Neural cell (in vitro differentiated cells): Measurements from ENCODE around the gene RPS15. TPM values are rescaled to one million over a fixed set of nuclear protein-coding genes. Genes with fewer than 3 reads are reported as not detected.

Experiments used
- H2AFZ ChIP-seq: fragments of 200-600, 300-800 bp; sonication (generic), shearing (Covaris generic); 2 replicates; pipeline ENCODE4 v1.6.0; 2014; ENCODE audit warnings: low read depth, mild to moderate bottlenecking, antibody characterized with exemption, low read length, moderate library complexity
- H3F3A ChIP-seq: fragments of 200-600 bp; shearing (Covaris generic); 2 replicates; pipeline ENCODE4 v1.6.1; 2016; ENCODE audit warnings: mild to moderate bottlenecking, moderate library complexity, mixed read lengths, antibody characterized with exemption, low read length; ENCODE audit not compliant: insufficient read depth, poor library complexity, severe bottlenecking
- H3K27ac ChIP-seq: fragments of 200-600, 300-800 bp; sonication (generic), shearing (Covaris generic); 2 replicates; pipeline ENCODE4 v1.5.1; 2014; ENCODE audit warnings: mild to moderate bottlenecking, low read length, moderate library complexity
- H3K27me3 ChIP-seq: fragments of 300-800, 200-600 bp; sonication (generic), shearing (Covaris generic); 2 replicates; pipeline ENCODE4 v1.6.0; 2014; ENCODE audit warnings: mild to moderate bottlenecking, low read depth, low read length, moderate library complexity; ENCODE audit not compliant: insufficient read depth
- H3K36me3 ChIP-seq: fragments of 300-800, 200-600 bp; sonication (generic), shearing (Covaris generic); 2 replicates; pipeline ENCODE4 v1.5.1; 2014; ENCODE audit warnings: mild to moderate bottlenecking, antibody characterized with exemption, low read length, moderate library complexity; ENCODE audit not compliant: insufficient read depth
- H3K4me2 ChIP-seq: fragments of 300-800, 200-600 bp; sonication (generic), shearing (Covaris generic); 2 replicates; pipeline ENCODE4 v1.6.0; 2014; ENCODE audit warnings: mild to moderate bottlenecking, low read length
- H3K4me3 ChIP-seq: fragments of 300-800, 200-600 bp; sonication (generic), shearing (Covaris generic); 2 replicates; pipeline ENCODE4 v1.5.1; 2014; ENCODE audit warnings: mild to moderate bottlenecking, low read length, moderate library complexity
- H3K79me2 ChIP-seq: fragments of 200-600 bp; shearing (Covaris generic); replicated peaks from 2 replicates; pipeline ENCODE4 v1.6.0; 2014; ENCODE audit warnings: mild to moderate bottlenecking, low read length, moderate library complexity; ENCODE audit not compliant: insufficient read depth
- H3K9ac ChIP-seq: fragments of 300-800, 200-600 bp; sonication (generic), shearing (Covaris generic); 2 replicates; pipeline ENCODE4 v1.6.1; 2016; ENCODE audit warnings: mild to moderate bottlenecking, low read length, mixed read lengths
- H3K9me2 ChIP-seq: fragments of 200-600 bp; shearing (Covaris generic); 2 replicates; pipeline ENCODE4 v1.6.1; 2016; ENCODE audit warnings: mild to moderate bottlenecking, low read length, mixed read lengths; ENCODE audit not compliant: insufficient read depth
- H3K9me3 ChIP-seq: fragments of 200-600, 300-800 bp; sonication (generic), shearing (Covaris generic); 2 replicates; pipeline ENCODE4 v1.6.1; 2016; ENCODE audit warnings: mild to moderate bottlenecking, mixed run types, low read length, moderate library complexity, mixed read lengths
- H4K20me1 ChIP-seq: fragments of 200-600 bp; shearing (Covaris generic); 2 replicates; pipeline ENCODE4 v1.6.1; 2016; ENCODE audit warnings: mild to moderate bottlenecking, mixed run types; ENCODE audit not compliant: insufficient read depth
- CTCF ChIP-seq: fragments of 450-650 bp; IDR thresholded peaks from 2 replicates; pipeline ENCODE4 v1.5.1; 2014; ENCODE audit warnings: antibody characterized with exemption, mild to moderate bottlenecking, moderate library complexity; ENCODE audit not compliant: poor library complexity, severe bottlenecking
- EP300 ChIP-seq: fragments of 450-650 bp; conservative IDR thresholded peaks from 2 replicates; pipeline ENCODE4 v1.6.1; 2014; ENCODE audit warnings: antibody characterized with exemption, mild to moderate bottlenecking, moderate library complexity; ENCODE audit not compliant: poor library complexity, severe bottlenecking
- EZH2 ChIP-seq: fragments of 200-600, 300-800 bp; shearing (Covaris generic), sonication (generic); IDR thresholded peaks from 2 replicates; pipeline ENCODE4 v1.6.1; 2014; ENCODE audit warnings: antibody characterized with exemption, low read length, borderline replicate concordance, mild to moderate bottlenecking; ENCODE audit not compliant: insufficient read depth, poor library complexity, severe bottlenecking
- MXI1 ChIP-seq: fragments of 450-650 bp; conservative IDR thresholded peaks from 2 replicates; pipeline ENCODE4 v1.6.1; 2014; ENCODE audit warnings: antibody characterized with exemption, mild to moderate bottlenecking; ENCODE audit not compliant: poor library complexity, severe bottlenecking
- POLR2AphosphoS5 ChIP-seq: IDR thresholded peaks from 2 replicates; pipeline ENCODE4 v1.6.1; 2012
- RAD21 ChIP-seq: fragments of 450-650 bp; conservative IDR thresholded peaks from 2 replicates; pipeline ENCODE4 v1.6.1; 2014; ENCODE audit warnings: antibody characterized with exemption, mild to moderate bottlenecking, moderate library complexity
- SMC3 ChIP-seq: fragments of 450-650 bp; conservative IDR thresholded peaks from 2 replicates; pipeline ENCODE4 v1.6.1; 2014; ENCODE audit warnings: antibody characterized with exemption, mild to moderate bottlenecking, moderate library complexity; ENCODE audit not compliant: poor library complexity
- TAF1 ChIP-seq: IDR thresholded peaks from 2 replicates; pipeline ENCODE4 v1.6.1; 2012; ENCODE audit warnings: low read depth
- polyA plus RNA-seq: library from polyadenylated mRNA; depleted of rRNA; stranded (reverse); fragments of >200 nt; gene quantifications from 2 replicates; pipeline ENCODE4 v1.2.3, GENCODE V29; 2014
- TF ChIP-seq, protein P1 (sequence below): IDR thresholded peaks from 2 replicates; pipeline ENCODE4 v1.6.1; 2012; ENCODE audit warnings: borderline replicate concordance

Gene RPS15
- polyA plus RNA-seq, 1 donor from 2014 or later = 591 TPM

GRCh38 chr19:1433119-1434039 lies 4.8 kb upstream of the RPS15 start:
- no peak for TF ChIP-seq RAD21
- no peak for TF ChIP-seq SMC3
- TF ChIP-seq, protein P1, sequence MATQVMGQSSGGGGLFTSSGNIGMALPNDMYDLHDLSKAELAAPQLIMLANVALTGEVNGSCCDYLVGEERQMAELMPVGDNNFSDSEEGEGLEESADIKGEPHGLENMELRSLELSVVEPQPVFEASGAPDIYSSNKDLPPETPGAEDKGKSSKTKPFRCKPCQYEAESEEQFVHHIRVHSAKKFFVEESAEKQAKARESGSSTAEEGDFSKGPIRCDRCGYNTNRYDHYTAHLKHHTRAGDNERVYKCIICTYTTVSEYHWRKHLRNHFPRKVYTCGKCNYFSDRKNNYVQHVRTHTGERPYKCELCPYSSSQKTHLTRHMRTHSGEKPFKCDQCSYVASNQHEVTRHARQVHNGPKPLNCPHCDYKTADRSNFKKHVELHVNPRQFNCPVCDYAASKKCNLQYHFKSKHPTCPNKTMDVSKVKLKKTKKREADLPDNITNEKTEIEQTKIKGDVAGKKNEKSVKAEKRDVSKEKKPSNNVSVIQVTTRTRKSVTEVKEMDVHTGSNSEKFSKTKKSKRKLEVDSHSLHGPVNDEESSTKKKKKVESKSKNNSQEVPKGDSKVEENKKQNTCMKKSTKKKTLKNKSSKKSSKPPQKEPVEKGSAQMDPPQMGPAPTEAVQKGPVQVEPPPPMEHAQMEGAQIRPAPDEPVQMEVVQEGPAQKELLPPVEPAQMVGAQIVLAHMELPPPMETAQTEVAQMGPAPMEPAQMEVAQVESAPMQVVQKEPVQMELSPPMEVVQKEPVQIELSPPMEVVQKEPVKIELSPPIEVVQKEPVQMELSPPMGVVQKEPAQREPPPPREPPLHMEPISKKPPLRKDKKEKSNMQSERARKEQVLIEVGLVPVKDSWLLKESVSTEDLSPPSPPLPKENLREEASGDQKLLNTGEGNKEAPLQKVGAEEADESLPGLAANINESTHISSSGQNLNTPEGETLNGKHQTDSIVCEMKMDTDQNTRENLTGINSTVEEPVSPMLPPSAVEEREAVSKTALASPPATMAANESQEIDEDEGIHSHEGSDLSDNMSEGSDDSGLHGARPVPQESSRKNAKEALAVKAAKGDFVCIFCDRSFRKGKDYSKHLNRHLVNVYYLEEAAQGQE = no peak
- TF ChIP-seq EP300 = no peak
- TF ChIP-seq CTCF = no peak
- no peak for TF ChIP-seq TAF1
- TF ChIP-seq EZH2 = no peak
- no peak for TF ChIP-seq POLR2AphosphoS5
- TF ChIP-seq MXI1 = no peak
- H4K20me1 ChIP-seq = no peaks in the 10 kb centered on the region

DNA sequence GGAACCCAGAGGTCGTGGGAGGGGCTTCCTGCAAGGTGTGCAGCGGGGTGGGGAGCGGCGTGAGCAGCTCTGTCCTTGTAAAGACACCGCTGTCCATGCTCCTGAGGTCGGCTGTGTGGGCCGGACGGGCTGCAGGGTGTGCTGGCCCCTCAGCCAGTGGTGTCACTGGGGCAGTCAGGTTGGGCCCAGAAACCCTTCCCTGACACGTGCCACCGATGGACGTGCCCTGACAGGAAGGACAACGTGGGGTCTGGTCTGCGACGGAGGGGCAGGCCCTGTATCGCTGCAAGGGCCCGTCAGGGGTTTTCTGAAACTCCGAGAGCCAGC lies 4.2 kb upstream of the RPS15 start:
- Histone ChIP-seq H3K9me2 (no peaks in the 10 kb centered on the region), H3K27ac (no peak overlapping the region), H3K9me3 (no peaks in the 10 kb centered on the region), H3K79me2 (peaks cover 6% of the 10 kb centered on the region), H3K36me3 (no peaks in the 10 kb centered on the region), H3F3A (peaks cover 4% of the 10 kb centered on the region), H4K20me1 (no peaks in the 10 kb centered on the region), H3K9ac (no peak overlapping the region), H3K4me3 (no peak overlapping the region), H3K27me3 (no peaks in the 10 kb centered on the region), H3K4me2 (no peak overlapping the region), H2AFZ (no peak overlapping the region)
- no peak for TF ChIP-seq POLR2AphosphoS5
- no peak for TF ChIP-seq SMC3

More at GRCh38 chr19:1433119-1434039, 4.8 kb upstream of the RPS15 start:
- no peak overlapping the region for H3K4me2 ChIP-seq
- no peaks in the 10 kb centered on the region for H3K79me2 ChIP-seq
- H3K27me3 ChIP-seq = no peaks in the 10 kb centered on the region
- no peak overlapping the region for H3K27ac ChIP-seq
- no peak overlapping the region for H2AFZ ChIP-seq
- H3K9me2 ChIP-seq = no peaks in the 10 kb centered on the region
- H3K36me3 ChIP-seq = no peaks in the 10 kb centered on the region
- peaks cover 4% of the 10 kb centered on the region for H3F3A ChIP-seq
- no peaks in the 10 kb centered on the region for H3K9me3 ChIP-seq
- no peak overlapping the region for H3K9ac ChIP-seq
- no peak overlapping the region for H3K4me3 ChIP-seq
